Measurements from ENCODE around the gene TASOR.

DNA sequence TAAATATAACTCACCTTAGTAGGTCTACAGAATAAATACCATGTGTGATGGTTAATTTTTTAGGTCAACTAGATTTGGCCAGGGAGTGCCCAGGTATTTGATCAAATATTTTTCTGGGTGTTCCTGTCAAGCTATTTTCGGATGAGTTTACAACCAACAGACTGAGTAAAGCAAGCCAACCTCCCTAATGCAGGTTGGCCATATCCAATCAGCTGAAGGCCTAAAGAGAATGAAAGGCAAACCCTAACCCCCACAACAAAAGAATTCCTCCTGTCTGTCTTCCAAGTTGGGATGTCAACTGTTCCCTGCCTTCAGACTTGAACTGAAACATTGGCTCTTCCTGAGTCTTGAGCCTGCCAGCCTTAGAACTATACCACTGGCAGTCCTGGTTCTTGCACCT lies 28.6 kb downstream of the TASOR start:
- TF ChIP-seq EZH2 (IDR thresholded peaks at IDR 0.05), result no peak
- no peak for TF ChIP-seq POLR2AphosphoS5 (IDR thresholded peaks at IDR 0.05; ENCODE audit: borderline replicate concordance, low read depth, low read length)
- no peak for TF ChIP-seq FOXP2 (optimal IDR thresholded peaks at IDR 0.05; ENCODE audit: control extremely low read depth, extremely low read length, insufficient read depth)
